Large intestine (tissue), 12 donors: Measurements from ENCODE around the gene LATS1. TPM values are rescaled to one million over a fixed set of nuclear protein-coding genes. Genes with fewer than 3 reads are reported as not detected.
"Not testable (repeated sequence)": the region's sequence is repeated elsewhere in the genome, so short reads cannot be mapped to it uniquely, and the experiment has no call there.

Source experiments
- DNase-seq, 2 donors: peaks; one replicate each; pipeline versions ENCODE4 v3.0.0 to v3.0.0-alpha.2; 2013
- H3K27ac ChIP-seq: one replicate; pipeline ENCODE4 v1.5.1; 2013; ENCODE audit warnings: low read length
- H3K27me3 ChIP-seq: 2 replicates; pipeline ENCODE4 v1.6.1; 2013; ENCODE audit warnings: low read length; ENCODE audit not compliant: control insufficient read depth, insufficient read depth
- H3K36me3 ChIP-seq: 2 replicates; pipeline ENCODE4 v1.6.1; 2013; ENCODE audit warnings: low read length; ENCODE audit not compliant: control insufficient read depth, insufficient read depth
- H3K4me1 ChIP-seq: one replicate; pipeline ENCODE4 v1.6.1; 2013; ENCODE audit warnings: low read length; ENCODE audit not compliant: control insufficient read depth, insufficient read depth
- H3K4me3 ChIP-seq: one replicate; pipeline ENCODE4 v1.5.1; 2013; ENCODE audit warnings: low read length
- H3K9me3 ChIP-seq: one replicate; pipeline ENCODE4 v1.6.1; 2013; ENCODE audit warnings: mild to moderate bottlenecking, low read depth, low read length, moderate library complexity; ENCODE audit not compliant: control insufficient read depth
- whole genome bisulfite sequencing: methylation state at CpG from one replicate; pipeline ENCODE4 v1.1.5; 2013; ENCODE audit warnings: low lambda C conversion rate; ENCODE audit not compliant: insufficient coverage; 5-methylcytosine and 5-hydroxymethylcytosine counted together
- long read RNA-seq, 11 donors: transcript quantifications; one replicate each; lab custom pipeline, GENCODE V29; 2026
- polyA plus RNA-seq: library from polyadenylated mRNA; unstranded; fragments of 120-200 nt; gene quantifications from one replicate; pipeline ENCODE4 v1.2.1, GENCODE V29; 2013

LATS1 gene
- 24.4 TPM for polyA plus RNA-seq
- long read RNA-seq, donor 1, full-length matches to known transcripts: 4 of 4 reads
- long read RNA-seq, donor 1, partial matches to known transcripts: 0 of 4 reads
- long read RNA-seq, donor 1, other reads (novel, unspliced or antisense): 0 of 4 reads
- long read RNA-seq, donor 2, transcript LATS1-202 (4 exons, 2,567 nt): major isoform, 6 of 6 reads
- long read RNA-seq, donor 2, partial matches to known transcripts: 0 of 6 reads
- long read RNA-seq, donor 2, other reads (novel, unspliced or antisense): 0 of 6 reads
- long read RNA-seq, donor 3, full-length matches to known transcripts: 9 of 9 reads
- long read RNA-seq, donor 3, partial matches to known transcripts: 0 of 9 reads
- long read RNA-seq, donor 3, other reads (novel, unspliced or antisense): 0 of 9 reads
- long read RNA-seq, donor 4, partial matches to known transcripts: 0 of 1 reads
- long read RNA-seq, donor 4, other reads (novel, unspliced or antisense): 0 of 1 reads
- long read RNA-seq, donor 5, full-length matches to known transcripts: 5 of 5 reads
- long read RNA-seq, donor 5, partial matches to known transcripts: 0 of 5 reads
- long read RNA-seq, donor 5, other reads (novel, unspliced or antisense): 0 of 5 reads
- long read RNA-seq, donor 6, transcript LATS1-202 (4 exons, 2,567 nt): major isoform, 5 of 5 reads
- long read RNA-seq, donor 6, partial matches to known transcripts: 0 of 5 reads
- long read RNA-seq, donor 6, other reads (novel, unspliced or antisense): 0 of 5 reads
- long read RNA-seq, donor 7, partial matches to known transcripts: 0 of 2 reads
- long read RNA-seq, donor 7, other reads (novel, unspliced or antisense): 0 of 2 reads
- long read RNA-seq, donor 8, full-length matches to known transcripts: 4 of 9 reads
- long read RNA-seq, donor 8, partial matches to known transcripts: 5 of 9 reads
- long read RNA-seq, donor 8, other reads (novel, unspliced or antisense): 0 of 9 reads
- long read RNA-seq, donor 9: 0 reads
- long read RNA-seq, donor 10, full-length matches to known transcripts: 7 of 7 reads
- long read RNA-seq, donor 10, partial matches to known transcripts: 0 of 7 reads
- long read RNA-seq, donor 10, other reads (novel, unspliced or antisense): 0 of 7 reads
- long read RNA-seq, donor 11, partial matches to known transcripts: 0 of 3 reads
- long read RNA-seq, donor 11, other reads (novel, unspliced or antisense): 0 of 3 reads

DNA sequence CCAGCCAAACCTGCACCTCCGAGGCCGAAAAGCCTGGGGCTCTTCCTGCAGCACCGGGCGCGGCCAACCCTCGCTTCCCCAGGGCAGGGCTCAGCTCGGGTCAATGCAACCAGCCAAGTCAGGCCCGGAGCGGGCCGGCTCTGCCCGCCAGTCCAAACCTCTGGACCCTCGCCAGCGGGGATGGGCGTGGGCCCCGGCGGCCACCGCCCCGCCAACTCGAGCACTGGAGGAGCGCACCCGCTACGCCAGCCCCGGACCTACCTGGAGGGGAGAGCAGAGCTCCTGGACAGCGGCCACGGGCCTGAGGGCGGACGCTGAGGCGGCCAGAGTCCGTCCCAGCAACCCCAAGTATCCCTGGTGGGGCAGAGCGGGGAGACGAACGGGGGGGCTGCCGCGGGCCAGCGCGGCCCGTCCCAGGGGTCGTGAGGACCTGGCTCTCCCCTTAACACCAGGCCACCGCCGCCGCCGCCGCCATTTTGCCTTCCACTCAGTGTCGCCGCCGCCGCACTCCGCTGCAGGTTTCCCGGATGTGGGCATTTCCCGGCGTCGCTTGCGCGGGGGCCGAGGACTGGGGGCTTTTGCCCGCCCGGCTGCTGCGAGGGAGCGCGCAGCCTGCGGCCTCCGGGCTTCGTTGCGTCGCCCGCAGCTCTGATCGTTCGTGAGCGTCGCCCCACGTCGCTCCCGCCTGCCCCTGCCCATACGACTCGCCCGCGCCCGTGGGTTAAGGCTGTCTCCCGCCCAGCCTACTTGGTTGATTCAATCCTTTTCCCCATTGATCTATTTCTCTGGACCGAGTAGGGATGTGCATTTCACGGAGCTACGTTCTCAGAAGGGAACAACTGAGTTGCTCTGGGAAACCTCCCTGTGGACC is at the start of gene LATS1:
Gene LATS1 (minus strand): TSS at position 514 of the 871 bp plus-strand sequence. CDS start 15,975 bp downstream, outside the sequence.
- peak within 1 kb of the TSS; percentile 99 for H3K27ac ChIP-seq
- no peaks in the 10 kb centered on the region for H3K4me1 ChIP-seq
- H3K4me3 ChIP-seq: peak within 1 kb of the TSS; percentile 94
- peaks cover 4% of the 10 kb centered on the region for H3K9me3 ChIP-seq
- peak; percentile 75 to 91 for DNase-seq
- H3K27me3 ChIP-seq: no peaks in the 10 kb centered on the region
- no peaks in the 10 kb centered on the region for H3K36me3 ChIP-seq
- no CpG with 5 or more reads among the region's 82 CpGs for WGBS

GRCh38 chr6:149766156-149766769 is 48.4 kb upstream of the LATS1 start:
- H3K9me3 ChIP-seq: peaks cover 6% of the 10 kb centered on the region
- H3K4me3 ChIP-seq: no peak overlapping the region
- no peaks in the 10 kb centered on the region for H3K4me1 ChIP-seq
- H3K27ac ChIP-seq: no peak overlapping the region
- no peak for DNase-seq
- H3K27me3 ChIP-seq: no peaks in the 10 kb centered on the region
- 100% methylated on average over 1 of the region's 3 CpGs for WGBS
- H3K36me3 ChIP-seq: peaks cover 10% of the 10 kb centered on the region

DNA sequence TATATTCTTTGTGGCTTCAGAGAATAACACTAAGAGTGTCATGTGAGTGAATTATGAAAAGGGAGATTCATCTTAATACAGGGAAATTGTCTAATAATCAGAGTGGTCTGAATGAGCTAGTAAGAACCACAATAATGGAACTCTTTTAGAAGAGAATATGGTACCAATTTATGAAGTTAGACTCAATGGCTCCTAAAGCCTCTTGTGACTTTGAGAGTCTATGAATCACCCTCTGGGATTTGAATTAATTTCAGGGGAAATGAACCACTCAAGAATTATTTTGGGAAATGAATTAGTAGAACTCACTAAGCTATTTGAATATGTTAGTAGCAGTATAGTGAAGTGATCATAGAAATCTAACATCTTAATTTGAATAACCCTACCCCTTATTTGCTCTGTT is 46.0 kb upstream of the LATS1 start:
- Histone ChIP-seq H3K4me3 (no peak overlapping the region), H3K9me3 (peaks cover 6% of the 10 kb centered on the region), H3K4me1 (no peaks in the 10 kb centered on the region), H3K27me3 (no peaks in the 10 kb centered on the region), H3K36me3 (peaks cover 8% of the 10 kb centered on the region), H3K27ac (no peak overlapping the region)
- no peak for DNase-seq

DNA sequence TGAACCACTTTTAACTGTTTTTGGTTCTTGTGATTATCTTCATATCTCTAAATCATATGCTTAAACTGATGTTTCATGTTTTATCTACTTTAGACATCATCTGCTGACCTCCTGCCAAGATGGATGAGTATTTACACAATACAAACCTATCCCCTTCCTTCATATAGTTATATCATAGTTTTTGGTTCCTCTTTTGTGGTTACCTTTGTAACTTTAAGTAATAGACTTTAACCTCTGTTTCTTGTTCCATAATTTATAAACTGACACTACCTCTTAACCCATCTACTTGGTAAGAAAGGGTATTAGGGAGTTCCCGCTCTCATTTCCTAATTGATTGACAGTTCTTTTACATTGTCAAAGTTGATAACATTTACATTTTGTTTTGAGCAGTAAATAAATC is 43.5 kb upstream of the LATS1 start:
- Histone ChIP-seq H3K9me3 (peaks cover 6% of the 10 kb centered on the region), H3K27ac (no peak overlapping the region), H3K4me3 (no peak overlapping the region), H3K36me3 (peaks cover 3% of the 10 kb centered on the region), H3K4me1 (no peaks in the 10 kb centered on the region), H3K27me3 (no peaks in the 10 kb centered on the region)
- DNase-seq: no peak
- 100% methylated on average over 1 of the region's 1 CpG for WGBS

GRCh38 chr6:149756261-149756636 is 38.3 kb upstream of the LATS1 start:
- H3K4me1 ChIP-seq: peaks cover 5% of the 10 kb centered on the region
- H3K9me3 ChIP-seq: no peaks in the 10 kb centered on the region
- H3K4me3 ChIP-seq: no peak overlapping the region
- DNase-seq: no peak
- no CpG with 5 or more reads among the region's 7 CpGs for WGBS
- H3K27ac ChIP-seq: peak overlapping the region; percentile 52
- H3K36me3 ChIP-seq: peaks cover 3% of the 10 kb centered on the region
- H3K27me3 ChIP-seq: no peaks in the 10 kb centered on the region

GRCh38 chr6:149755300-149756260 is 37.7 kb upstream of the LATS1 start:
- H3K4me1 ChIP-seq: peaks cover 9% of the 10 kb centered on the region
- 100% methylated on average over 1 of the region's 9 CpGs for WGBS
- H3K4me3 ChIP-seq: no peak overlapping the region
- no peaks in the 10 kb centered on the region for H3K27me3 ChIP-seq
- peak overlapping the region; percentile 52 for H3K27ac ChIP-seq
- DNase-seq: peak; percentile 54 to 80
- H3K36me3 ChIP-seq: peaks cover 3% of the 10 kb centered on the region
- H3K9me3 ChIP-seq: no peaks in the 10 kb centered on the region

DNA sequence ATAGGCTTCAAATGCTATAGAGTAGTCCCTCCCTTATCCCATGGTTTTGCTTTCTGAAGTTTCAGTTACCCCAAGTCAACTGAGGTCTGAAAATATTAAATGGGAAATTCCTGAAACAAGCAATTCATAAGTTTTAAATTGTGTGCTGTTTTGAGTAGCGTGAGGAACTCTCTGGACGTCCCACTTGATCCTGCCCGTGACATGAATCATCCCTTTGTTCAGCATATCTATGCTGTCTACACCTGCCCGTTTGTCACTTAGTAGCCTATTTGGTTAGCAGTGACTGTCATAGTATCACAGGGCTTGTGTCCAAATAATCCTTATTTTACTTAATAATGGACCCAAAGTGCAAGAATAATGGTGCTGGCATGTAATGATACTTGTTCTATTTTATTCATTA is 36.6 kb upstream of the LATS1 start:
- no peak overlapping the region for H3K27ac ChIP-seq
- H3K27me3 ChIP-seq: no peaks in the 10 kb centered on the region
- H3K9me3 ChIP-seq: no peaks in the 10 kb centered on the region
- peaks cover 9% of the 10 kb centered on the region for H3K4me1 ChIP-seq
- no CpG with 5 or more reads among the region's 4 CpGs for WGBS
- DNase-seq: no peak
- H3K36me3 ChIP-seq: no peaks in the 10 kb centered on the region
- no peak overlapping the region for H3K4me3 ChIP-seq

DNA sequence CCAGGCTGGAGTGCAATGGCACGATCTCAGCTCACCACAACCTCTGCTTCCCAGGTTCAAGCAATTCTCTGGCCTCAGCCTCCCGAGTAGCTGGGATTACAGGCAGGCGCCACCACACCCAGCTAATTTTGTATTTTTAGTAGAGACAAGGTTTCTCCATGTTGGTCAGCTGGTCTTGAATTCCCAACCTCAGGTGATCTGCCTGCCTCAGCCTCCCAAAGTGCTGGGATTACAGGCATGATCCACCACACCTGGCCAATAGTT is 35.4 kb upstream of the LATS1 start:
- no CpG with 5 or more reads among the region's 3 CpGs for WGBS
- H3K27me3 ChIP-seq, DNase-seq, H3K36me3 ChIP-seq, H3K4me3 ChIP-seq, H3K27ac ChIP-seq, H3K9me3 ChIP-seq: not testable (repeated sequence)
- H3K4me1 ChIP-seq: peaks cover 12% of the 10 kb centered on the region
